ENCODE results near the gene ATP5IF1.
A peak's percentile ranks its signal among the peaks of the same experiment; 100 is the strongest.

ATP5IF1 gene

DNA sequence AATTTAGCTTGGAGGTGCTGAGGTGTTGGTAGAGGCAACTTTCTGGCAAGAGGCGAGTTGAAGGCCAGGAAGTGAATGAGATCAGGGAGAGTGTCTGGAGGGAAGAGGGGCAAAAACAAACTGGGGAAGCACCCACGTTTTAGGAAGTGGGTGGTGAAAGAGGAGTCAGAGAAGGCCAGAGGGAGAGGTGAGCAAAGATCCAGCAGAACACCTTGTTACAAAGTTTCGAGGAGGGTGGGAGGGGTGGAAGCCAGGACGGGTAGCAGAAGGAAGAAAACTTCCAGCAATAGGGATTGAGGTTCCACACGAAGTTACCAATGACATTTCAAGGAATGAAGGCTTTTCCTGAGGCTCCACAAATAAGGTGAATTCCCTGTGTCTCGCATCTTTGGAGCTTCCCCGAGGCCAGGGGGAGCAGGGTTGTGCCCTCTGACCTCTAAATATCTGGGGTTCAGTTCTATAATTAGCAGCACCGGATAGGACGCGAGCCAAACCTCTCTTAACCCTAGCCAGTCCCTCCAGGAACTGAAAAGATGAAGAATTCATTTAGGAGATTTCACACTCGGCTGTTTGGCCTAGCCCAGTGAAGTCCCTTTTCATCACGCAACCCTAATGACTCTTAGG lies 22.8 kb downstream of the ATP5IF1 start:
- Histone ChIP-seq H2AFZ (ENCODE audit: low read depth, low read length) (peak overlapping the region; percentile 90), H3K27ac (ENCODE audit: low read length) (peak overlapping the region; percentile 69), H3K4me3 (ENCODE audit: low read depth in 1 of 2, low read length in 2 of 2) (peak overlapping the region in 1 of 2 experiments; percentile 97; a peak in 2 of 4 replicates), H3K4me1 (ENCODE audit: insufficient read depth, low read length) (peaks cover 39% of the 10 kb centered on the region), H3K36me3 (ENCODE audit: insufficient read depth, low read length) (no peaks in the 10 kb centered on the region), H4K20me1 (ENCODE audit: insufficient read depth, low read length) (peaks cover 28% of the 10 kb centered on the region; the same call in 1 of the 2 replicates), H3K79me2 (ENCODE audit: insufficient read depth, low read length) (peaks cover 39% of the 10 kb centered on the region), H3K9ac (ENCODE audit: low read depth, low read length) (peak overlapping the region; percentile 41), H3K4me2 (ENCODE audit: insufficient read depth, low read length) (peak overlapping the region; percentile 97), H3K27me3 (ENCODE audit: insufficient read depth, low read length, poor library complexity) (no peaks in the 10 kb centered on the region), H3K9me3 (ENCODE audit: insufficient read depth, low read length, severe bottlenecking) (no peaks in the 10 kb centered on the region)
- TF ChIP-seq, protein P1, sequence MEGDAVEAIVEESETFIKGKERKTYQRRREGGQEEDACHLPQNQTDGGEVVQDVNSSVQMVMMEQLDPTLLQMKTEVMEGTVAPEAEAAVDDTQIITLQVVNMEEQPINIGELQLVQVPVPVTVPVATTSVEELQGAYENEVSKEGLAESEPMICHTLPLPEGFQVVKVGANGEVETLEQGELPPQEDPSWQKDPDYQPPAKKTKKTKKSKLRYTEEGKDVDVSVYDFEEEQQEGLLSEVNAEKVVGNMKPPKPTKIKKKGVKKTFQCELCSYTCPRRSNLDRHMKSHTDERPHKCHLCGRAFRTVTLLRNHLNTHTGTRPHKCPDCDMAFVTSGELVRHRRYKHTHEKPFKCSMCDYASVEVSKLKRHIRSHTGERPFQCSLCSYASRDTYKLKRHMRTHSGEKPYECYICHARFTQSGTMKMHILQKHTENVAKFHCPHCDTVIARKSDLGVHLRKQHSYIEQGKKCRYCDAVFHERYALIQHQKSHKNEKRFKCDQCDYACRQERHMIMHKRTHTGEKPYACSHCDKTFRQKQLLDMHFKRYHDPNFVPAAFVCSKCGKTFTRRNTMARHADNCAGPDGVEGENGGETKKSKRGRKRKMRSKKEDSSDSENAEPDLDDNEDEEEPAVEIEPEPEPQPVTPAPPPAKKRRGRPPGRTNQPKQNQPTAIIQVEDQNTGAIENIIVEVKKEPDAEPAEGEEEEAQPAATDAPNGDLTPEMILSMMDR (IDR thresholded peaks at IDR 0.05; ENCODE audit: borderline replicate concordance, extremely low read depth, low read length, poor library complexity, severe bottlenecking) = no peak
- TF ChIP-seq EZH2 (IDR thresholded peaks at IDR 0.05; ENCODE audit: borderline replicate concordance, low read depth, low read length, severe bottlenecking) = no peak
- ATAC-seq (ENCODE audit: insufficient read depth, low read depth) = no peak
- no peak for DNase-seq

DNA sequence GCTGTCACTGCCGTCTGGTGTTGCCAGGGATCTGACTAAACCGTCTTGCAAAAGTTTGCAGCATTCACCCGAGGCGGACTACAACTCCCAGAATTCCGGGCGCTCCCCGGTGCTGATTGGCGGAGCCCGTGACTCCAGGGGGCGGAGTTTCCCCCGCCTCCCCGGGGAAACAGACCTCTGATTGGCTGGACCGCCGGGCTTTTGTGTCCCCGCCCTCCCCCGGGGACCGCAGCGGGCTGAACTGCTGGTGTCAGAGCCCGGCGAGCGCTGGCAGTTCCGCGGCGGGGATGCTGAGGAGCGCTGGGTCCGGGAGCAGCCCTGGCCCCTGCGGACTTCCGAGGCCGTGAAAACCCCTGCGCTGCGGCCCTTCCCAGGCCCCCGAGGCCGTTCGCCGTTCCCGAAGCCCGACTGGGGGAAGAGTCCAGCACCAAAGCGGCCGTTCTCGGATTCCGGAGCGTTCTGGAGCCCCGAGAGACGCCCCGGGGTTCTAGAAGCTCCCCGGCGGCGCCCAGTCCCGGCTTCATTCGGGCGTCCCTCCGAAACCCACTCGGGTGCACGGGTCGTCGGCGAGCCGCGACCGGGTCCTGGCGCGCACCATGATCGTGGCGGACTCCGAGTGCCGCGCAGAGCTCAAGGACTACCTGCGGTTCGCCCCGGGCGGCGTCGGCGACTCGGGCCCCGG lies 23.5 kb downstream of the ATP5IF1 start, which contains the start of gene SESN2:
Gene SESN2, plus strand, starts transcription at position 267 of the 682 bp plus-strand sequence. Its CDS starts 330 bp downstream, at position 597.
- TF ChIP-seq EZH2 (IDR thresholded peaks at IDR 0.05; ENCODE audit: borderline replicate concordance, low read depth, low read length, severe bottlenecking) = no peak
- TF ChIP-seq, protein P1 (IDR thresholded peaks at IDR 0.05; ENCODE audit: borderline replicate concordance, extremely low read depth, low read length, poor library complexity, severe bottlenecking) = no peak
- Histone ChIP-seq H3K9me3 (ENCODE audit: insufficient read depth, low read length, severe bottlenecking) (no peaks in the 10 kb centered on the region), H3K27ac (ENCODE audit: low read length) (peak within 1 kb of the TSS; percentile 76), H2AFZ (ENCODE audit: low read depth, low read length) (peak within 1 kb of the TSS; percentile 90), H3K4me2 (ENCODE audit: insufficient read depth, low read length) (peak within 1 kb of the TSS; percentile 97), H3K9ac (ENCODE audit: low read depth, low read length) (peak within 1 kb of the TSS; percentile 87), H3K36me3 (ENCODE audit: insufficient read depth, low read length) (no peaks in the 10 kb centered on the region), H3K4me1 (ENCODE audit: insufficient read depth, low read length) (peaks cover 39% of the 10 kb centered on the region), H3K79me2 (ENCODE audit: insufficient read depth, low read length) (peaks cover 44% of the 10 kb centered on the region), H3K27me3 (ENCODE audit: insufficient read depth, low read length, poor library complexity) (no peaks in the 10 kb centered on the region), H3K4me3 (ENCODE audit: low read depth in 1 of 2, low read length in 2 of 2) (peak within 1 kb of the TSS; percentile 79 to 97), H4K20me1 (ENCODE audit: insufficient read depth, low read length) (peaks cover 28% of the 10 kb centered on the region; the same call in 1 of the 2 replicates)
- DNase-seq (peak; percentile 99), ATAC-seq (ENCODE audit: insufficient read depth, low read depth) (peak; percentile 92)

DNA sequence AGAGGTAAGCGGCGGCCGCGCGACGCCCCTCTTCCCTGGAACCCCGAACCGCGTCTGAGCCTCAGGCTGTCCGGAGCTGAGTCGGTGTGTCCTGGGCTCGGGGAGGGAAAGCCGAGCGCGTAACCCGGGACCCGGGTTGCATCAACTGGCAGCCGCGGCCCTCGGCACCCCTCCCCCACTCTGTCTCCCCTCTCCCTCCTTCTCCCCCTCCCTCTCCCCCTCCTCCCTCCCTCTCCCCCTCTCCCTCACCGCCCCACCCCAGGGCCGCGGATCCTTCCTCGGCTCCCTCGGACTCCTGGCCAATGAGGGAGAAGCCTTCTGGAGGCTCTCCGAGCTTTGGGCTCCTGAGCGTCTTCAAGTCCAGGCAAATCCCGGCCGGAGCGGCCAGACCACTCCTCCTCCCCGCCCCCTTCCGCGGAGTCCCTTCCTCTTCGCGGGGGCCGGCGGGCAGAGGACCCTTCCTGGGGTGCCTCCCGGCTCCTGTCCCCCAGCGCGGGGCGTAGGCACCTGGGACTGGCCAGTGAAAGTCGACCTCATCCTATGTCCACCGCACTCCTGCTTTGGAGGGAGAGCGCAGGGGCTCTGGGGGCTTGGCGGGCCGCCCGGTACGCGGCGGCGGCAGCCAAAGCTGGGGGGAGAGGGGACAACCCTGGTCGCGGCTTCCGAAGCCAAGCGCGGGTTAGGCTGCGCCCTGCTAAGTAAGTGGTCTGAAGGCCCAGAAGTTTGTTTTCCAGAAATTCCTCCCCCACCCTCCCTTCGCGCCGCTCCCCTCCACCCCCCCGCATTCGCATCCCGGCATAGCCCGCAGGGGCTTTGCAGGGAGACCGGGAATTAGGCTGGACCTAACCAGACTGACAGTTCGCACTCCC lies 24.2 kb downstream of the ATP5IF1 start:
- no peaks in the 10 kb centered on the region for H3K36me3 ChIP-seq (ENCODE audit: insufficient read depth, low read length)
- no peaks in the 10 kb centered on the region for H3K9me3 ChIP-seq (ENCODE audit: insufficient read depth, low read length, severe bottlenecking)
- peaks cover 39% of the 10 kb centered on the region for H3K4me1 ChIP-seq (ENCODE audit: insufficient read depth, low read length)
- peak overlapping the region; percentile 76 for H3K27ac ChIP-seq (ENCODE audit: low read length)
- DNase-seq (peak; percentile 66), ATAC-seq (ENCODE audit: insufficient read depth, low read depth) (peak; percentile 2; the same call in 1 of the 3 replicates)
- H3K9ac ChIP-seq (ENCODE audit: low read depth, low read length) = peak overlapping the region; percentile 87
- peaks cover 52% of the 10 kb centered on the region for H3K79me2 ChIP-seq (ENCODE audit: insufficient read depth, low read length)
- H3K4me3 ChIP-seq (ENCODE audit: low read depth in 1 of 2, low read length in 2 of 2) = peak overlapping the region; percentile 79 to 97
- H2AFZ ChIP-seq (ENCODE audit: low read depth, low read length) = peak overlapping the region; percentile 90
- no peaks in the 10 kb centered on the region for H3K27me3 ChIP-seq (ENCODE audit: insufficient read depth, low read length, poor library complexity)
- peak overlapping the region; percentile 97 for H3K4me2 ChIP-seq (ENCODE audit: insufficient read depth, low read length)
- peaks cover 33% of the 10 kb centered on the region; the same call in 1 of the 2 replicates for H4K20me1 ChIP-seq (ENCODE audit: insufficient read depth, low read length)
- TF ChIP-seq, protein P1 (IDR thresholded peaks at IDR 0.05; ENCODE audit: borderline replicate concordance, extremely low read depth, low read length, poor library complexity, severe bottlenecking) = no peak
- TF ChIP-seq EZH2 (IDR thresholded peaks at IDR 0.05; ENCODE audit: borderline replicate concordance, low read depth, low read length, severe bottlenecking) = no peak
